PC-3 (cell line): ENCODE measurements around the gene SAXO2.
"Not testable (repeated sequence)": the region's sequence is repeated elsewhere in the genome, so short reads cannot be mapped to it uniquely, and the experiment has no call there.

Source experiments
- CTCF ChIP-seq: fragments of 300-600 bp; sonication (generic); conservative IDR thresholded peaks from 2 replicates; pipeline ENCODE4 v1.5.1; 2017; ENCODE audit warnings: antibody characterized with exemption, low read depth, mild to moderate bottlenecking, low read length
- EZH2 ChIP-seq: fragments of 300-600 bp; sonication (generic); IDR thresholded peaks from one replicate; pipeline ENCODE4 v1.6.1; 2017; ENCODE audit warnings: antibody characterized with exemption, mild to moderate bottlenecking, low read length; ENCODE audit not compliant: unreplicated experiment
- EZH2phosphoT487 ChIP-seq: fragments of 300-600 bp; sonication (generic); IDR thresholded peaks from 2 replicates; pipeline ENCODE4 v1.6.1; 2018; ENCODE audit warnings: mild to moderate bottlenecking, antibody characterized with exemption, low read length, borderline replicate concordance

GRCh38 chr15:82331576-82332304 is 69.1 kb downstream of the SAXO2 start:
- TF ChIP-seq EZH2, CTCF, EZH2phosphoT487: not testable (repeated sequence)
